GM21423 (cell line): Measurements from ENCODE around the gene MAGEE1.

Experiments used
- ATAC-seq: cut with Tn5 transposase; IDR thresholded peaks from one replicate; pipeline ENCODE4 v1.9.1; 2021; ENCODE audit warnings: mild to moderate bottlenecking, moderate library complexity; ENCODE audit not compliant: unreplicated experiment

Gene MAGEE1, protein sequence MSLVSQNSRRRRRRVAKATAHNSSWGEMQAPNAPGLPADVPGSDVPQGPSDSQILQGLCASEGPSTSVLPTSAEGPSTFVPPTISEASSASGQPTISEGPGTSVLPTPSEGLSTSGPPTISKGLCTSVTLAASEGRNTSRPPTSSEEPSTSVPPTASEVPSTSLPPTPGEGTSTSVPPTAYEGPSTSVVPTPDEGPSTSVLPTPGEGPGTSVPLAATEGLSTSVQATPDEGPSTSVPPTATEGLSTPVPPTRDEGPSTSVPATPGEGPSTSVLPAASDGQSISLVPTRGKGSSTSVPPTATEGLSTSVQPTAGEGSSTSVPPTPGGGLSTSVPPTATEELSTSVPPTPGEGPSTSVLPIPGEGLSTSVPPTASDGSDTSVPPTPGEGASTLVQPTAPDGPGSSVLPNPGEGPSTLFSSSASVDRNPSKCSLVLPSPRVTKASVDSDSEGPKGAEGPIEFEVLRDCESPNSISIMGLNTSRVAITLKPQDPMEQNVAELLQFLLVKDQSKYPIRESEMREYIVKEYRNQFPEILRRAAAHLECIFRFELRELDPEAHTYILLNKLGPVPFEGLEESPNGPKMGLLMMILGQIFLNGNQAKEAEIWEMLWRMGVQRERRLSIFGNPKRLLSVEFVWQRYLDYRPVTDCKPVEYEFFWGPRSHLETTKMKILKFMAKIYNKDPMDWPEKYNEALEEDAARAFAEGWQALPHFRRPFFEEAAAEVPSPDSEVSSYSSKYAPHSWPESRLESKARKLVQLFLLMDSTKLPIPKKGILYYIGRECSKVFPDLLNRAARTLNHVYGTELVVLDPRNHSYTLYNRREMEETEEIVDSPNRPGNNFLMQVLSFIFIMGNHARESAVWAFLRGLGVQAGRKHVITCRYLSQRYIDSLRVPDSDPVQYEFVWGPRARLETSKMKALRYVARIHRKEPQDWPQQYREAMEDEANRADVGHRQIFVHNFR

GRCh38 chrX:76427560-76428242 lies at the start of gene MAGEE1:
MAGEE1 (plus strand) TSS chrX:76427710; CDS start chrX:76427931, 221 bp downstream.
- ATAC-seq, result peak; percentile 91

GRCh38 chrX:76398970-76399369 lies 28.5 kb upstream of the MAGEE1 start:
- no peak for ATAC-seq

- no peak for ATAC-seq
Observed at GRCh38 chrX:76407795-76408194, 19.7 kb upstream of the MAGEE1 start.

- no peak for ATAC-seq
Observed at GRCh38 chrX:76420237-76420636, 7.3 kb upstream of the MAGEE1 start.

- ATAC-seq, result peak; percentile 39
Observed at GRCh38 chrX:76428243-76429130, 977 bp downstream of the MAGEE1 start.

GRCh38 chrX:76433219-76433618 lies 5.7 kb downstream of the MAGEE1 start:
- no peak for ATAC-seq

DNA sequence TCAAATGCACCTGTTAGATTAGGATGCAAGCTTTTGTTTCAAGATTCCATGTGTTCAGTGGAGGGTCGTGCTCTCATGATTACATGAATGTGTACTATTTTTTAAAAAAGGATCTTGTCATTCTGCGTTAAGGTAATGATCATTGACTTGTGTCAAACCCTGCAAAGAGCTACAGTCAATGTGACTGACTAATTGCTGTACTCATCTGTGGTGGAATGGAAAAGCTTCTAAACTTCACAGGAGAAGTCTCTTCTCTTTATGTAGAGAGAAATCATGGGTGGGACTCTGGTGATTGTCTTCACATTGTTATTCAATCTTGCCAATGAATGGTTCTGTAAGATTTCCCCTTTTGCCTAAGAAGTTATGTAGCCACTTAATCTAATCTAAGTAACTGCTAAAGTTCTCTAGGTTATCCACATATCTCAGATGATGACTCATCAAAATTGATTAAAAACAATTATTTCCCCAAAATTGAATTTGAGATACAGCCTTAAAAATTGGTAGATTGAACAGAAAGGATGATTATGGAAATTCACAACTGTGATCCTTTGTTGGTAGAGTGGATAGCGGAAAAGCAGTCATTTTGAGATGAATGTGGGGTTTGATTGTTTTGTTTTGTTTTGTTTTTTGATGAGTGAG lies 6.7 kb downstream of the MAGEE1 start:
- no peak for ATAC-seq

- ATAC-seq, result no peak
Observed at GRCh38 chrX:76439188-76439587, 11.7 kb downstream of the MAGEE1 start.

- no peak for ATAC-seq
Observed at GRCh38 chrX:76453737-76454406, 26.4 kb downstream of the MAGEE1 start.

- ATAC-seq, result peak; percentile 60
Observed at GRCh38 chrX:76454456-76454927, 27.0 kb downstream of the MAGEE1 start.

- no peak for ATAC-seq
Observed at GRCh38 chrX:76477353-76477752, 49.8 kb downstream of the MAGEE1 start.
